Left lung (tissue), 10 donors: ENCODE data around the gene CCDC91. TPM values are rescaled to one million over a fixed set of nuclear protein-coding genes. Genes with fewer than 3 reads are reported as not detected.

Experiments
- ATAC-seq: fragments of 200-7000 bp; cut with Tn5 transposase; one replicate; pipeline ENCODE4 v1.9.1; 2020; ENCODE audit warnings: moderate library complexity
- DNase-seq, 4 donors: peaks; one replicate each; pipeline ENCODE4 v3.0.0-alpha.2; 2013 to 2020
- H3K27ac ChIP-seq, 2 donors: fragments of 200-600 bp; sonication (generic) in 1 of 2; one replicate each; pipeline versions ENCODE4 v1.5.0 to v1.8.0; 2020 to 2021
- H3K27me3 ChIP-seq, 2 donors: fragments of 200-600 bp; sonication (generic) in 1 of 2; one replicate each; pipeline versions ENCODE4 v1.5.0 to v1.8.0; 2020 to 2021
- H3K36me3 ChIP-seq, 2 donors: fragments of 200-600 bp; sonication (generic) in 1 of 2; one replicate each; pipeline versions ENCODE4 v1.5.0 to v1.8.0; 2020 to 2021
- H3K4me1 ChIP-seq, 2 donors: fragments of 200-600 bp; one replicate each; pipeline ENCODE4 v1.8.0; 2021
- H3K4me3 ChIP-seq, 2 donors: fragments of 200-600 bp; sonication (generic) in 1 of 2; one replicate each; pipeline versions ENCODE4 v1.5.0 to v1.8.0; 2020 to 2021; ENCODE audit warnings: mild to moderate bottlenecking in 1 of 2
- H3K9me3 ChIP-seq, 2 donors: fragments of 200-600 bp; sonication (generic) in 1 of 2; one replicate each; pipeline versions ENCODE4 v1.5.0 to v1.8.0; 2020 to 2021
- CTCF ChIP-seq, 2 donors: fragments of 200-600 bp; sonication (generic) in 1 of 2; IDR thresholded peaks; one replicate each; pipeline versions ENCODE4 v1.5.0 to v1.8.0; 2021; ENCODE audit warnings: antibody characterized with exemption in 2 of 2
- intact Hi-C, 2 donors: fragments of 100-400 bp; cut with DNase I; formaldehyde crosslinking; loops; one replicate each; pipeline versions ENCODE4 v1.11.2 to v1.14.2; 2022
- polyA plus RNA-seq, 6 donors: library from polyadenylated mRNA; unstranded; fragments of 120-200 nt; gene quantifications; one replicate each; pipeline ENCODE4 v1.2.1, GENCODE V29; 2013; ENCODE audit not compliant: insufficient read length in 6 of 6
- total RNA-seq, 2 donors: library from RNA; stranded (reverse); fragmentation: NEBNext Ultra II Directional; extraction: Animal tissue kit (Norgen Biotek cat#: 25700); gene quantifications; one replicate each; pipeline ENCODE4 v1.2.1, GENCODE V29; 2021
- donor health status: DM: no; HTN: yes; CAD: no.
- donor health status: DM: no; HTN: no; CAD: no.

CCDC91 gene
- total and polyA plus RNA-seq, 8 donors = 18.5 to 30.0 (median 26.2) TPM

DNA sequence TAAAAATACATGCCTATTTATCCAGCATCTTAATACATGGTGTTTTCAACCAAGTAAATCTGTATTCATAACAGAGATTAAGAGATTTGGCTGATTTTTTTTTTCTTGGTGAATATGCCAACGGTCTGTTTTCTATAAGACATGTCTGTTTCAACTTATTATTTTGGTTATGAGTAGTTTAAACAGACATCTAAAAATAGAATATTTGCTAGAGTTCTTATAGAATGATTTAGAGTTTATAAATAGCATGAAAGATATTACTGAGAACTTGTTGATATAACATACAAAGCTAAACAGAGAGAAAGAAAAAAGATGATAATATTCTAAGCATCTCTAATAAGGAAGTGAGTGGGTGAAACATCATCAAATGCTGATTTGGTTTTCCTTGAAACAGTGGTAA, 199.9 kb downstream of the CCDC91 start:
- no peak overlapping the region for H3K4me3 ChIP-seq
- no peak for TF ChIP-seq CTCF (IDR thresholded peaks at IDR 0.05)
- no peak overlapping the region for H3K27ac ChIP-seq
- intact Hi-C loops = no loop called here
- DNase-seq (no peak), ATAC-seq (no peak)
- peaks cover 0 to 2% of the 10 kb centered on the region in 2 donors for H3K4me1 ChIP-seq
- H3K36me3 ChIP-seq = no peaks in the 10 kb centered on the region
- H3K9me3 ChIP-seq = no peaks in the 10 kb centered on the region
- no peaks in the 10 kb centered on the region for H3K27me3 ChIP-seq

DNA sequence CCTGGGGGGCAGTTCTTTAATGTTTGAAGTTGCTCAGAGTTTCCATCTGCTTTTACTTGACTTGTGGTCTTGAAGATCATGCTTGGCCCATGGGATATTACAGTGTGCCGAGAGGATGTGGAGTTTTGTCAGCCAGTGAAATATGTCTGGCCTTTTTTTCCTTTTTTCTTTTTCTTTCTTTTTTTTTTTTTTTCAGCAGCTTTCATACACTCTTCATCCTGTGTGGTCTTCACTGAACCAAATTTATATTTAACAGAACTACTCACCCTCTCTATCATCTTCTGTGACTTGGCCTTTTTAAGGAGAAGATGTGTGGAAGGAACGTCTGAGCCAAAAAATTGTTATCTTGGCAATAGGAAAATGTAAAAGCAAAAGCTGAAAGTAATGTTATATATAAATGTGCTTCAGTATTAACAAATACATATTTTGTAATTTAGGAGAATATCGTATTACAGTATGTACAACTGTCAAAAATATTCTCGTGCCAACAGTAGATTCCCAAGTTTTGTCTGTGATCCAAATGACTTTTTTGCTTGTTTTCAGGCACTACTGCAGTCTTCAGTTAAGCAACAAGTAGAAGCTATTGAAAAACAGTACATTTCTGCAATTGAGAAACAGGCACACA, 200.6 kb downstream of the CCDC91 start:
- intact Hi-C loops = no loop called here
- Histone ChIP-seq H3K4me3 (no peak overlapping the region), H3K4me1 (peaks cover 0 to 2% of the 10 kb centered on the region in 2 donors), H3K36me3 (no peaks in the 10 kb centered on the region), H3K27me3 (no peaks in the 10 kb centered on the region), H3K9me3 (no peaks in the 10 kb centered on the region), H3K27ac (no peak overlapping the region)
- peak; percentile 73 for ATAC-seq
- DNase-seq = peak in 2 of 4 donors; percentile 87 to 93
- no peak for TF ChIP-seq CTCF (IDR thresholded peaks at IDR 0.05)

GRCh38 chr12:28409892-28410291, 219.6 kb downstream of the CCDC91 start:
- no peak for TF ChIP-seq CTCF (IDR thresholded peaks at IDR 0.05)
- Histone ChIP-seq H3K9me3 (peaks cover 0 to 2% of the 10 kb centered on the region in 2 donors), H3K27me3 (no peaks in the 10 kb centered on the region), H3K36me3 (peaks cover 0 to 7% of the 10 kb centered on the region in 2 donors), H3K27ac (no peak overlapping the region), H3K4me3 (no peak overlapping the region), H3K4me1 (no peaks in the 10 kb centered on the region)
- intact Hi-C loops = no loop called here
- DNase-seq = no peak
- ATAC-seq = no peak

DNA sequence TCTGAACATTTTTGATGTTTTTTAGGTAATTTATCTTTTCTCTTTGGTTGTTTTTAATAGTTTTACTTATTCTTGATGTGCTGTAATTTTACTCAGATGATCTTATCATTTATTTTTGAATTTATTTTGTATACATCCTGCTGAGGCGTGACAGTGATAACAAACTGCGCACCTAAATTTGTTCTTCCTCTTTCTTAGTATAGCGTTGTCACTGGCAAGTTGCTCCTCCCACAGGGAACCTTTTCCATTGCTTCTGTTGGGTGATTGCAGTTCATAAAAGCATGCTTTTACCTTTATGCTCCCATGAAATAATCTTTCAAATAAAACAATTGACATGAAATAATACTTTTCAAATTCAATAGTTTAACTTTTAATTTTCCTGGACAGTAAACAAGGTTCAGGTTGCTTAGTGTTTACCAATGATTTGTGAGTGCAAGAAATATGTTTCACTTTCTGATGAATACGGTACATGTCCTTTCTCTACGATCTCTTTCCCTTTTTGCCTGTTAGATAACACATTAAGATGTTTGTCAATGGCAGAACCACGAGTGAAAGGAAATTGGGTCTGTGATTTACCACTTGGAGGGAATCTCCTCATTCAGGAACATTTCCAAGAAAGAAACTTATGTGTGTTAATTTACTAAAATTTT, 223.3 kb downstream of the CCDC91 start:
- TF ChIP-seq CTCF (IDR thresholded peaks at IDR 0.05) = no peak
- ATAC-seq = no peak
- Histone ChIP-seq H3K36me3 (peaks cover 0 to 7% of the 10 kb centered on the region in 2 donors), H3K27me3 (no peaks in the 10 kb centered on the region), H3K9me3 (no peaks in the 10 kb centered on the region), H3K4me3 (no peak overlapping the region), H3K27ac (no peak overlapping the region), H3K4me1 (no peaks in the 10 kb centered on the region)
- intact Hi-C loops = no loop called here
- no peak for DNase-seq

GRCh38 chr12:28415755-28416154, 225.5 kb downstream of the CCDC91 start:
- DNase-seq = no peak

More at GRCh38 chr12:28415755-28416154, 225.5 kb downstream of the CCDC91 start:
- intact Hi-C loops = no loop called here
- Histone ChIP-seq H3K27me3 (no peaks in the 10 kb centered on the region), H3K4me3 (no peak overlapping the region), H3K9me3 (no peaks in the 10 kb centered on the region), H3K36me3 (peaks cover 0 to 7% of the 10 kb centered on the region in 2 donors), H3K4me1 (no peaks in the 10 kb centered on the region), H3K27ac (no peak overlapping the region)
- TF ChIP-seq CTCF (IDR thresholded peaks at IDR 0.05) = no peak
- no peak for ATAC-seq
